KMS-11 (cell line): ENCODE data around the gene ZNF367.
"Not testable (repeated sequence)": the region's sequence is repeated elsewhere in the genome, so short reads cannot be mapped to it uniquely, and the experiment has no call there.

ENCODE experiments used
- H2AFZ ChIP-seq: fragments of 200-600 bp; sonication (generic); 2 replicates; pipeline ENCODE4 v1.6.1; 2016; ENCODE audit warnings: antibody characterized with exemption, mixed run types, low read depth
- H3K27ac ChIP-seq: fragments of 200-600 bp; sonication (generic); 2 replicates; pipeline ENCODE4 v1.6.1; 2016; ENCODE audit warnings: mild to moderate bottlenecking, mixed run types
- H3K27me3 ChIP-seq: fragments of 200-600 bp; sonication (generic); 2 replicates; pipeline ENCODE4 v1.6.1; 2017; ENCODE audit warnings: mild to moderate bottlenecking, low read depth, mixed run types, moderate library complexity; ENCODE audit not compliant: insufficient read depth
- H3K36me3 ChIP-seq: fragments of 200-600 bp; sonication (generic); 2 replicates; pipeline ENCODE4 v1.6.1; 2017; ENCODE audit warnings: mild to moderate bottlenecking, mixed run types; ENCODE audit not compliant: insufficient read depth
- H3K4me1 ChIP-seq: fragments of 200-600 bp; sonication (generic); 2 replicates; pipeline ENCODE4 v1.6.1; 2016; ENCODE audit warnings: mild to moderate bottlenecking, low read depth, mixed run types; ENCODE audit not compliant: poor library complexity, severe bottlenecking
- H3K4me2 ChIP-seq: fragments of 200-600 bp; sonication (generic); 2 replicates; pipeline ENCODE4 v1.7.0; 2016; ENCODE audit warnings: mild to moderate bottlenecking, mixed run types
- H3K4me3 ChIP-seq: fragments of 200-600 bp; sonication (generic); IDR thresholded peaks from 2 replicates; pipeline ENCODE4 v1.6.1; 2017; ENCODE audit warnings: low read depth, low read length, mixed read lengths; ENCODE audit not compliant: insufficient read depth
- H3K79me2 ChIP-seq: fragments of 200-600 bp; sonication (generic); 2 replicates; pipeline ENCODE4 v1.6.1; 2016; ENCODE audit warnings: low read depth, mixed run types; ENCODE audit not compliant: insufficient read depth
- H3K9ac ChIP-seq: fragments of 200-600 bp; sonication (generic); 2 replicates; pipeline ENCODE4 v1.6.1; 2016; ENCODE audit warnings: mild to moderate bottlenecking, mixed run types
- H4K20me1 ChIP-seq: fragments of 200-600 bp; sonication (generic); 2 replicates; pipeline ENCODE4 v1.6.1; 2016; ENCODE audit warnings: mild to moderate bottlenecking, mixed run types; ENCODE audit not compliant: insufficient read depth
- CTCF ChIP-seq: fragments of 200-600 bp; sonication (generic); conservative IDR thresholded peaks from 2 replicates; pipeline ENCODE4 v1.6.1; 2017; ENCODE audit warnings: low read depth, mild to moderate bottlenecking, antibody characterized with exemption, low read length, moderate library complexity, mixed read lengths

The ZNF367 gene

DNA sequence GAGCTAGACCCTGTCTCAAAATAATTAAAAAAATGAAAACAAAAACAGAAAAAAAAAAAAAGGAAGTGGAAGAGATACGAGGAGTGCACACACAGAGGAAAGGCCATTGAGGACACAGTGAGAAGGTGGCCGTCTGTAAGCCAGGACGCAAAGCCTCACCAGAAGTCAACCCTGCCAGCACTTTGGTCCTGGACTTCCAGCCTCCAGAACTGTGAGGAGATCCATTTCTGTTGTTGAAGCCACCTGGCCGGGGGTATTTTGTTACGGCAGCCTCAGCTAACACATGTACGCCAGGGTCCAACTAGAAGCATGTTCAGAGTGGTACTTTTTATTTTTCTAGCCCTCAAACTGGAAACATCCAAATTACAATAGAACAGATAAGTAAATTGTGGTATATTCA is 56.5 kb downstream of the ZNF367 start:
- no peak for TF ChIP-seq CTCF
- Histone ChIP-seq H3K79me2 (no peaks in the 10 kb centered on the region), H3K27ac (no peak overlapping the region), H2AFZ (no peak overlapping the region), H3K9ac (no peak overlapping the region), H3K36me3 (no peaks in the 10 kb centered on the region), H4K20me1 (no peaks in the 10 kb centered on the region), H3K4me2 (no peak overlapping the region), H3K4me1 (no peaks in the 10 kb centered on the region), H3K4me3 (no peak overlapping the region), H3K27me3 (no peaks in the 10 kb centered on the region)

- Histone ChIP-seq H3K4me1 (no peaks in the 10 kb centered on the region), H3K27ac (no peak overlapping the region), H4K20me1 (no peaks in the 10 kb centered on the region), H3K4me2 (no peak overlapping the region), H3K79me2 (no peaks in the 10 kb centered on the region), H3K36me3 (no peaks in the 10 kb centered on the region), H2AFZ (no peak overlapping the region), H3K4me3 (no peak overlapping the region), H3K27me3 (no peaks in the 10 kb centered on the region), H3K9ac (no peak overlapping the region)
- TF ChIP-seq CTCF: no peak
Measured at GRCh38 chr9:96360976-96361375, 57.2 kb downstream of the ZNF367 start.

- H3K4me1 ChIP-seq, H3K4me3 ChIP-seq, H3K27me3 ChIP-seq, H4K20me1 ChIP-seq, H3K36me3 ChIP-seq, H3K27ac ChIP-seq, H3K9ac ChIP-seq, H2AFZ ChIP-seq, H3K79me2 ChIP-seq, H3K4me2 ChIP-seq: not testable (repeated sequence)
Measured at GRCh38 chr9:96360523-96360922, 57.6 kb downstream of the ZNF367 start.

- H3K9ac ChIP-seq: no peak overlapping the region
Measured at GRCh38 chr9:96350866-96351265, 67.3 kb downstream of the ZNF367 start.

GRCh38 chr9:96348261-96348660 is 69.9 kb downstream of the ZNF367 start:
- H3K4me3 ChIP-seq: no peak overlapping the region
- no peaks in the 10 kb centered on the region for H3K4me1 ChIP-seq
- H3K36me3 ChIP-seq: no peaks in the 10 kb centered on the region
- TF ChIP-seq CTCF: no peak
- H2AFZ ChIP-seq: no peak overlapping the region
- no peaks in the 10 kb centered on the region for H4K20me1 ChIP-seq
- no peak overlapping the region for H3K9ac ChIP-seq
- H3K79me2 ChIP-seq: no peaks in the 10 kb centered on the region
- H3K4me2 ChIP-seq: no peak overlapping the region
- no peak overlapping the region for H3K27ac ChIP-seq
- H3K27me3 ChIP-seq: no peaks in the 10 kb centered on the region

More at GRCh38 chr9:96350866-96351265, 67.3 kb downstream of the ZNF367 start:
- no peaks in the 10 kb centered on the region for H3K79me2 ChIP-seq
- H3K4me3 ChIP-seq: no peak overlapping the region
- no peak overlapping the region for H2AFZ ChIP-seq
- no peak overlapping the region for H3K4me2 ChIP-seq
- no peaks in the 10 kb centered on the region for H3K4me1 ChIP-seq
- no peak overlapping the region for H3K27ac ChIP-seq
- H3K27me3 ChIP-seq: no peaks in the 10 kb centered on the region
- H4K20me1 ChIP-seq: no peaks in the 10 kb centered on the region
- no peaks in the 10 kb centered on the region for H3K36me3 ChIP-seq
- TF ChIP-seq CTCF: no peak
